CD4-positive, CD25-positive, alpha-beta regulatory T cell (primary cell): ENCODE data around the gene MYO18A. TPM values are rescaled to one million over a fixed set of nuclear protein-coding genes. Genes with fewer than 3 reads are reported as not detected.

Experiments
- ATAC-seq, 2 donors: fragments of 150-1000 bp; cut with Tn5 transposase; one replicate each; pipeline ENCODE4 v1.10.0; 2021; ENCODE audit warnings: low read depth in 2 of 2, moderate number of reproducible peaks in 2 of 2, moderate library complexity in 1 of 2
- DNase-seq, 3 donors: peaks; one replicate each; pipeline versions ENCODE4 v3.0.0 to v3.0.0-alpha.2; 2012 to 2022; ENCODE audit warnings: mixed read lengths in 1 of 3
- H3K27ac ChIP-seq: one replicate; pipeline ENCODE4 v1.7.0; 2013; ENCODE audit warnings: mild to moderate bottlenecking, low read length; ENCODE audit not compliant: insufficient read depth, poor library complexity, severe bottlenecking
- H3K27me3 ChIP-seq: one replicate; pipeline ENCODE4 v1.7.0; 2013; ENCODE audit warnings: low read length; ENCODE audit not compliant: control insufficient read depth, insufficient read depth
- H3K36me3 ChIP-seq: one replicate; pipeline ENCODE4 v1.7.0; 2013; ENCODE audit warnings: mild to moderate bottlenecking, low read length, moderate library complexity; ENCODE audit not compliant: control insufficient read depth, insufficient read depth
- H3K4me1 ChIP-seq: 2 replicates; pipeline ENCODE4 v1.7.0; 2013; ENCODE audit warnings: mild to moderate bottlenecking, low read length; ENCODE audit not compliant: insufficient read depth, control insufficient read depth, poor library complexity, severe bottlenecking
- H3K4me3 ChIP-seq: one replicate; pipeline ENCODE4 v1.7.0; 2013; ENCODE audit warnings: low read depth, mild to moderate bottlenecking, low read length, moderate library complexity
- H3K9me3 ChIP-seq, 2 experiments: 1 replicate in 1 of 2; 2 replicates in 1 of 2; pipeline ENCODE4 v1.7.0; 2013; ENCODE audit warnings: low read length in 2 of 2, mild to moderate bottlenecking in 1 of 2, moderate library complexity in 1 of 2; ENCODE audit not compliant: control insufficient read depth in 2 of 2
- H3K27ac Mint-ChIP-seq, 3 donors: one replicate each; pipeline ENCODE4 v1.8.0; 2020 to 2022; ENCODE audit warnings: mild to moderate bottlenecking in 3 of 3, mixed read lengths in 3 of 3, moderate library complexity in 2 of 3
- H3K27me3 Mint-ChIP-seq: one replicate; pipeline ENCODE4 v1.8.0; 2022; ENCODE audit warnings: mild to moderate bottlenecking, mixed read lengths
- H3K36me3 Mint-ChIP-seq: one replicate; pipeline ENCODE4 v1.8.0; 2020; ENCODE audit warnings: mixed read lengths
- H3K4me1 Mint-ChIP-seq, 4 donors: one replicate each; pipeline ENCODE4 v1.8.0; 2020 to 2022; ENCODE audit warnings: mixed read lengths in 4 of 4, mild to moderate bottlenecking in 1 of 4
- H3K4me3 Mint-ChIP-seq, 4 donors: one replicate each; pipeline ENCODE4 v1.8.0; 2020 to 2022; ENCODE audit warnings: mild to moderate bottlenecking in 4 of 4, mixed read lengths in 4 of 4, moderate library complexity in 3 of 4
- H3K9me3 Mint-ChIP-seq, 7 donors: one replicate each; pipeline ENCODE4 v1.8.0; 2020 to 2022; ENCODE audit warnings: mixed read lengths in 7 of 7, mild to moderate bottlenecking in 3 of 7, moderate library complexity in 2 of 7
- polyA plus RNA-seq, 4 donors: library from polyadenylated mRNA; unstranded; fragments of 300-500 nt; fragmentation: Illumina TruSeq; gene quantifications; one replicate each; pipeline ENCODE4 v1.2.3, GENCODE V29; 2021
- total RNA-seq: library from RNA; stranded (reverse); gene quantifications from one replicate; pipeline ENCODE4 v1.2.3, GENCODE V29; 2022

The MYO18A gene
- total and polyA plus RNA-seq, 5 donors from 2014 or later, result 16.8 to 193 (median 21.0) TPM

GRCh38 chr17:29076722-29077121 lies 103.5 kb downstream of the MYO18A start:
- H3K4me1 ChIP-seq, result no peaks in the 10 kb centered on the region
- no peaks in the 10 kb centered on the region for H3K9me3 Mint-ChIP-seq
- peak overlapping the region in 1 of 3 donors; percentile 44 for H3K27ac Mint-ChIP-seq
- no peak overlapping the region for H3K4me3 ChIP-seq
- no peak overlapping the region for H3K27ac ChIP-seq
- ATAC-seq, result no peak
- no peaks in the 10 kb centered on the region for H3K27me3 Mint-ChIP-seq
- DNase-seq, result no peak
- H3K27me3 ChIP-seq, result no peaks in the 10 kb centered on the region
- H3K9me3 ChIP-seq, result no peaks in the 10 kb centered on the region
- peaks cover 34% of the 10 kb centered on the region for H3K36me3 ChIP-seq
- H3K4me3 Mint-ChIP-seq, result no peak overlapping the region
- peaks cover 9% of the 10 kb centered on the region for H3K36me3 Mint-ChIP-seq
- H3K4me1 Mint-ChIP-seq, result peaks cover 0 to 10% (median 3%) of the 10 kb centered on the region in 4 donors

GRCh38 chr17:29076087-29076486 lies 104.1 kb downstream of the MYO18A start:
- H3K4me3 ChIP-seq, result no peak overlapping the region
- peaks cover 0 to 10% (median 3%) of the 10 kb centered on the region in 4 donors for H3K4me1 Mint-ChIP-seq
- H3K27me3 ChIP-seq, result no peaks in the 10 kb centered on the region
- H3K4me3 Mint-ChIP-seq, result no peak overlapping the region
- DNase-seq (no peak), ATAC-seq (no peak)
- H3K4me1 ChIP-seq, result no peaks in the 10 kb centered on the region
- H3K36me3 ChIP-seq, result peaks cover 28% of the 10 kb centered on the region
- peak overlapping the region in 1 of 3 donors; percentile 44 for H3K27ac Mint-ChIP-seq
- H3K27me3 Mint-ChIP-seq, result no peaks in the 10 kb centered on the region
- peaks cover 6% of the 10 kb centered on the region for H3K36me3 Mint-ChIP-seq
- no peak overlapping the region for H3K27ac ChIP-seq
- peaks cover 0 to 2% (median 0%) of the 10 kb centered on the region in 7 donors for H3K9me3 Mint-ChIP-seq
- no peaks in the 10 kb centered on the region for H3K9me3 ChIP-seq

- no peaks in the 10 kb centered on the region for H3K27me3 ChIP-seq
- no peaks in the 10 kb centered on the region for H3K4me1 ChIP-seq
- ATAC-seq (no peak), DNase-seq (no peak)
- Mint-ChIP-seq H3K27me3 (no peaks in the 10 kb centered on the region), H3K4me1 (peaks cover 0 to 10% (median 3%) of the 10 kb centered on the region in 4 donors), H3K36me3 (peaks cover 6% of the 10 kb centered on the region), H3K9me3 (peaks cover 0 to 2% (median 0%) of the 10 kb centered on the region in 7 donors), H3K27ac (peak overlapping the region in 1 of 3 donors; percentile 29), H3K4me3 (no peak overlapping the region)
- no peak overlapping the region for H3K4me3 ChIP-seq
- peaks cover 19% of the 10 kb centered on the region for H3K36me3 ChIP-seq
- H3K27ac ChIP-seq, result no peak overlapping the region
- H3K9me3 ChIP-seq, result no peaks in the 10 kb centered on the region
These were observed 105.7 kb downstream of the MYO18A start for GRCh38 chr17:29074488-29074887.

GRCh38 chr17:29073520-29073919 lies 106.7 kb downstream of the MYO18A start:
- Mint-ChIP-seq H3K4me1 (peaks cover 0 to 13% (median 3%) of the 10 kb centered on the region in 4 donors), H3K9me3 (peaks cover 0 to 2% (median 0%) of the 10 kb centered on the region in 7 donors), H3K4me3 (peak overlapping the region in 1 of 4 donors; percentile 27), H3K36me3 (peaks cover 6% of the 10 kb centered on the region), H3K27me3 (no peaks in the 10 kb centered on the region), H3K27ac (peak overlapping the region in 1 of 3 donors; percentile 67)
- no peaks in the 10 kb centered on the region for H3K4me1 ChIP-seq
- no peak for ATAC-seq
- H3K4me3 ChIP-seq, result no peak overlapping the region
- no peak overlapping the region for H3K27ac ChIP-seq
- peaks cover 11% of the 10 kb centered on the region for H3K36me3 ChIP-seq
- H3K9me3 ChIP-seq, result no peaks in the 10 kb centered on the region
- H3K27me3 ChIP-seq, result no peaks in the 10 kb centered on the region
- DNase-seq, result no peak

GRCh38 chr17:29073045-29073444 lies 107.2 kb downstream of the MYO18A start:
- peaks cover 8% of the 10 kb centered on the region for H3K36me3 ChIP-seq
- H3K4me1 Mint-ChIP-seq, result peaks cover 0 to 15% (median 3%) of the 10 kb centered on the region in 4 donors
- DNase-seq, result no peak
- H3K4me3 Mint-ChIP-seq, result peak overlapping the region in 1 of 4 donors; percentile 27
- H3K9me3 ChIP-seq, result no peaks in the 10 kb centered on the region
- H3K27ac Mint-ChIP-seq, result peak overlapping the region in 2 of 3 donors; percentile 45 to 67
- H3K9me3 Mint-ChIP-seq, result peaks cover 0 to 2% (median 0%) of the 10 kb centered on the region in 7 donors
- H3K36me3 Mint-ChIP-seq, result peaks cover 6% of the 10 kb centered on the region
- H3K4me1 ChIP-seq, result no peaks in the 10 kb centered on the region
- no peak for ATAC-seq
- H3K27me3 ChIP-seq, result no peaks in the 10 kb centered on the region
- H3K4me3 ChIP-seq, result no peak overlapping the region
- H3K27me3 Mint-ChIP-seq, result no peaks in the 10 kb centered on the region
- H3K27ac ChIP-seq, result no peak overlapping the region

GRCh38 chr17:29071303-29071702 lies 108.9 kb downstream of the MYO18A start:
- Mint-ChIP-seq H3K4me3 (no peak overlapping the region), H3K36me3 (peaks cover 1% of the 10 kb centered on the region), H3K4me1 (peaks cover 0 to 11% (median 2%) of the 10 kb centered on the region in 4 donors), H3K27me3 (no peaks in the 10 kb centered on the region), H3K9me3 (peaks cover 0 to 2% (median 0%) of the 10 kb centered on the region in 7 donors), H3K27ac (no peak overlapping the region)
- DNase-seq, result no peak
- Histone ChIP-seq H3K36me3 (peaks cover 8% of the 10 kb centered on the region), H3K4me1 (no peaks in the 10 kb centered on the region), H3K4me3 (no peak overlapping the region), H3K27ac (no peak overlapping the region), H3K27me3 (no peaks in the 10 kb centered on the region), H3K9me3 (no peaks in the 10 kb centered on the region)
- no peak for ATAC-seq

GRCh38 chr17:29070781-29071180 lies 109.4 kb downstream of the MYO18A start:
- Histone ChIP-seq H3K4me3 (no peak overlapping the region), H3K27ac (no peak overlapping the region), H3K36me3 (peaks cover 8% of the 10 kb centered on the region), H3K4me1 (no peaks in the 10 kb centered on the region), H3K9me3 (no peaks in the 10 kb centered on the region), H3K27me3 (no peaks in the 10 kb centered on the region)
- Mint-ChIP-seq H3K36me3 (no peaks in the 10 kb centered on the region), H3K27me3 (no peaks in the 10 kb centered on the region), H3K4me1 (peaks cover 0 to 6% (median 2%) of the 10 kb centered on the region in 4 donors), H3K27ac (no peak overlapping the region), H3K9me3 (peaks cover 0 to 2% (median 0%) of the 10 kb centered on the region in 7 donors), H3K4me3 (no peak overlapping the region)
- DNase-seq, result no peak
- no peak for ATAC-seq

GRCh38 chr17:29070308-29070707 lies 109.9 kb downstream of the MYO18A start:
- Histone ChIP-seq H3K36me3 (peaks cover 8% of the 10 kb centered on the region), H3K27ac (no peak overlapping the region), H3K9me3 (no peaks in the 10 kb centered on the region), H3K27me3 (no peaks in the 10 kb centered on the region), H3K4me3 (no peak overlapping the region), H3K4me1 (no peaks in the 10 kb centered on the region)
- ATAC-seq (no peak), DNase-seq (no peak)
- peaks cover 0 to 4% (median 2%) of the 10 kb centered on the region in 4 donors for H3K4me1 Mint-ChIP-seq
- no peak overlapping the region for H3K27ac Mint-ChIP-seq
- H3K4me3 Mint-ChIP-seq, result no peak overlapping the region
- no peaks in the 10 kb centered on the region for H3K27me3 Mint-ChIP-seq
- H3K36me3 Mint-ChIP-seq, result no peaks in the 10 kb centered on the region
- H3K9me3 Mint-ChIP-seq, result peaks cover 0 to 2% (median 0%) of the 10 kb centered on the region in 7 donors
